HCT116 (cell line): ENCODE results near the gene GRID2. TPM values are rescaled to one million over a fixed set of nuclear protein-coding genes. Genes with fewer than 3 reads are reported as not detected.
A peak's percentile ranks its signal among the peaks of the same experiment; 100 is the strongest.

ENCODE experiments used
- ATAC-seq: fragments of 200-7000 bp; cut with Tn5 transposase; 2 replicates; pipeline ENCODE4 v1.9.1; 2020; ENCODE audit warnings: mild to moderate bottlenecking, moderate library complexity
- BruUV-seq: library from RNA; stranded (reverse); fragments of 400-500 nt; replicated peaks from 2 replicates; lab custom pipeline; 2021; lab: Mats Ljungman, UMichigan
- CTCF ChIA-PET: fragments of 300-600 bp; sonication (Branson Sonifier 250); formaldehyde crosslinking; loops from one replicate; lab custom pipeline; 2021; ENCODE audit warnings: antibody characterized with exemption; lab: Charles Lee
- POLR2A ChIA-PET: fragments of 300-600, 350-600 bp; sonication (Branson Sonifier 250); formaldehyde crosslinking; loops from one replicate; lab custom pipeline; 2021; ENCODE audit warnings: antibody characterized with exemption; lab: Charles Lee
- RAD21 ChIA-PET, 2 experiments: fragments of 300-600 bp; sonication (Branson Sonifier 250); formaldehyde crosslinking; loops; one replicate each; lab custom pipeline; 2023; ENCODE audit warnings: low total read pairs in 2 of 2; ENCODE audit not compliant: uncharacterized antibody in 2 of 2, unreplicated experiment in 2 of 2, low non-redundant PET in 1 of 2; lab: Charles Lee
- DNase-seq: peaks from one replicate; pipeline ENCODE4 v3.0.0-alpha.2; 2010; ENCODE audit warnings: low read depth, low spot score
- H2AFZ ChIP-seq: fragments of 200-600 bp; shearing (Covaris generic), sonication (generic); 2 replicates; pipeline ENCODE4 v1.6.1; 2017; ENCODE audit warnings: low read depth, mixed run types, mixed read lengths, antibody characterized with exemption, low read length; ENCODE audit not compliant: poor library complexity, severe bottlenecking
- H3K27ac ChIP-seq: 2 replicates; pipeline ENCODE4 v1.5.1; 2012; ENCODE audit warnings: low read depth, low read length
- H3K27me3 ChIP-seq: fragments of 200-600 bp; sonication (generic); 2 replicates; pipeline ENCODE4 v1.6.1; 2016; ENCODE audit warnings: mixed run types, low read length, mixed read lengths; ENCODE audit not compliant: insufficient read depth
- H3K36me3 ChIP-seq, 2 experiments: fragments of 200-500 bp in 1 of 2; fragments of 200-600 bp in 1 of 2; sonication (Bioruptor generic) in 1 of 2; sonication (generic) in 1 of 2; 2 replicates each; pipeline versions ENCODE4 v1.5.1 to v1.6.1; 2014 to 2016; ENCODE audit warnings: low read length in 2 of 2, inconsistent platforms in 1 of 2, mixed read lengths in 1 of 2, mixed run types in 1 of 2; ENCODE audit not compliant: insufficient read depth in 2 of 2, control insufficient read depth in 1 of 2
- H3K4me1 ChIP-seq, 2 experiments: fragments of 200-600 bp in 1 of 2; sonication (generic) in 1 of 2; 2 replicates each; pipeline versions ENCODE4 v1.5.1 to v1.6.1; 2012 to 2017; ENCODE audit warnings: low read length in 2 of 2, inconsistent platforms in 1 of 2, mild to moderate bottlenecking in 1 of 2, mixed read lengths in 1 of 2, mixed run types in 1 of 2, moderate library complexity in 1 of 2; ENCODE audit not compliant: insufficient read depth in 2 of 2, control insufficient read depth in 1 of 2
- H3K4me2 ChIP-seq: fragments of 200-600 bp; sonication (generic); 2 replicates; pipeline ENCODE4 v1.6.1; 2017; ENCODE audit warnings: mixed run types, low read length, mixed read lengths
- H3K4me3 ChIP-seq, 2 experiments: fragments of 200-600 bp in 1 of 2; sonication (generic) in 1 of 2; replicated peaks in 1 of 2; 2 replicates each; pipeline ENCODE4 v1.5.1; 2011 to 2016; ENCODE audit warnings: low read length in 2 of 2, control low read depth in 1 of 2, low read depth in 1 of 2, mild to moderate bottlenecking in 1 of 2, mixed read lengths in 1 of 2, mixed run types in 1 of 2
- H3K79me2 ChIP-seq: fragments of 200-600 bp; sonication (generic); 2 replicates; pipeline ENCODE4 v1.6.1; 2017; ENCODE audit warnings: mild to moderate bottlenecking, mixed run types, low read length, moderate library complexity, mixed read lengths; ENCODE audit not compliant: insufficient read depth
- H3K9ac ChIP-seq: fragments of 200-600 bp; sonication (generic); 2 replicates; pipeline ENCODE4 v1.6.1; 2016; ENCODE audit warnings: low read length, mixed read lengths
- H3K9me2 ChIP-seq: fragments of 200-600 bp; sonication (generic), shearing (Covaris generic); 2 replicates; pipeline ENCODE4 v1.6.1; 2017; ENCODE audit warnings: mixed run types, mild to moderate bottlenecking, moderate library complexity; ENCODE audit not compliant: insufficient read depth
- H3K9me3 ChIP-seq, 2 experiments: fragments of 200-500 bp in 1 of 2; fragments of 200-600 bp in 1 of 2; sonication (Bioruptor generic) in 1 of 2; sonication (generic) in 1 of 2; 2 replicates each; pipeline ENCODE4 v1.6.1; 2014 to 2017; ENCODE audit warnings: low read length in 2 of 2, mixed read lengths in 2 of 2, inconsistent platforms in 1 of 2, low read depth in 1 of 2, mild to moderate bottlenecking in 1 of 2, mixed run types in 1 of 2, moderate library complexity in 1 of 2; ENCODE audit not compliant: control insufficient read depth in 1 of 2, insufficient read depth in 1 of 2
- H4K20me1 ChIP-seq: fragments of 200-600 bp; sonication (generic), shearing (Covaris generic); 2 replicates; pipeline ENCODE4 v1.6.1; 2017; ENCODE audit warnings: mixed run types, mild to moderate bottlenecking, moderate library complexity; ENCODE audit not compliant: insufficient read depth
- ATF3 ChIP-seq: IDR thresholded peaks from 2 replicates; pipeline ENCODE4 v1.6.1; 2012
- CEBPB ChIP-seq: IDR thresholded peaks from 2 replicates; pipeline ENCODE4 v1.6.1; 2012; ENCODE audit warnings: low read depth
- CTCF ChIP-seq, 3 experiments: fragments of 200-600 bp in 1 of 3; sonication (generic) in 1 of 3; IDR thresholded peaks in 2 of 3; conservative IDR thresholded peaks in 1 of 3; 2 replicates each; pipeline ENCODE4 v1.5.1; 2012 to 2017; ENCODE audit warnings: low read depth in 2 of 3, low read length in 2 of 3, antibody characterized with exemption in 1 of 3, borderline replicate concordance in 1 of 3, control low read depth in 1 of 3, mild to moderate bottlenecking in 1 of 3, mixed read lengths in 1 of 3, mixed run types in 1 of 3, moderate library complexity in 1 of 3; ENCODE audit not compliant: insufficient read depth in 1 of 3
- EGR1 ChIP-seq: IDR thresholded peaks from 2 replicates; pipeline ENCODE4 v1.6.1; 2012; ENCODE audit warnings: low read depth
- EZH2 ChIP-seq: fragments of 200-600 bp; sonication (generic); IDR thresholded peaks from 2 replicates; pipeline ENCODE4 v1.6.1; 2017; ENCODE audit warnings: antibody characterized with exemption, mixed run types
- EZH2phosphoT487 ChIP-seq: fragments of 200-600 bp; IDR thresholded peaks from 2 replicates; pipeline ENCODE4 v1.6.1; 2018; ENCODE audit warnings: antibody characterized with exemption, borderline replicate concordance
- FOSL1 ChIP-seq: IDR thresholded peaks from 2 replicates; pipeline ENCODE4 v1.6.1; 2012; ENCODE audit warnings: low read depth
- JUND ChIP-seq: IDR thresholded peaks from 2 replicates; pipeline ENCODE4 v1.6.1; 2012
- MAX ChIP-seq: IDR thresholded peaks from 2 replicates; pipeline ENCODE4 v1.6.1; 2012
- RAD21 ChIP-seq: IDR thresholded peaks from 2 replicates; pipeline ENCODE4 v1.6.1; 2012; ENCODE audit warnings: low read depth, mild to moderate bottlenecking
- SIN3A ChIP-seq: IDR thresholded peaks from 2 replicates; pipeline ENCODE4 v1.6.1; 2012; ENCODE audit warnings: low read depth
- SP1 ChIP-seq: IDR thresholded peaks from 2 replicates; pipeline ENCODE4 v1.6.1; 2012; ENCODE audit warnings: low read depth
- SRF ChIP-seq: IDR thresholded peaks from 2 replicates; pipeline ENCODE4 v1.6.1; 2012; ENCODE audit warnings: low read depth
- ZFX ChIP-seq: fragments of 450-650 bp; IDR thresholded peaks from 2 replicates; pipeline ENCODE4 v1.6.1; 2017
- ZNF274 ChIP-seq: fragments of 200-500 bp; sonication (Bioruptor generic); IDR thresholded peaks from 2 replicates; pipeline ENCODE4 v1.6.1; 2014; ENCODE audit warnings: mild to moderate bottlenecking, low read depth, low read length, inconsistent platforms
- intact Hi-C: fragments of 100-400 bp; cut with micrococcal nuclease; formaldehyde crosslinking; loops from 2 replicates; pipeline ENCODE4 v1.10.0; 2022
- total RNA-seq: library from RNA; stranded (reverse); gene quantifications from one replicate; pipeline ENCODE4 v1.2.1, GENCODE V29; 2021; ENCODE audit not compliant: unreplicated experiment

GRID2 gene
- total RNA-seq, 1 experiment from 2014 or later: not detected

- H3K36me3 ChIP-seq: no peaks in the 10 kb centered on the region
- TF ChIP-seq SIN3A (no peak), RAD21 (peak; percentile 87), EZH2 (no peak), ATF3 (no peak), ZNF274 (no peak), EZH2phosphoT487 (no peak), SRF (no peak), MAX (no peak), SP1 (no peak), EGR1 (no peak), ZFX (no peak), CTCF (IDR thresholded peaks at IDR 0.05 in 2 of 3, conservative IDR thresholded peaks at IDR 0.05 in 1 of 3; ENCODE audit: borderline replicate concordance in 1 of 3, insufficient read depth in 1 of 3, low read depth in 2 of 3, low read length in 2 of 3) (peak; percentile 78 to 88 (median 80)), FOSL1 (no peak), CEBPB (no peak), JUND (no peak)
- H3K9me2 ChIP-seq: no peaks in the 10 kb centered on the region
- no peak overlapping the region for H3K9ac ChIP-seq
- H3K4me1 ChIP-seq: no peaks in the 10 kb centered on the region
- DNase-seq (peak; percentile 55), ATAC-seq (peak; percentile 86)
- H3K27ac ChIP-seq: no peak overlapping the region
- peak overlapping the region; percentile 90 for H2AFZ ChIP-seq
- ChIA-PET CTCF (interaction anchor here (1.0 to 1.3 kb wide), 3 partner anchors 335 to 615 kb away, joined by 3 to 4 read pairs (median 4); no protein-coding TSS in a partner anchor), POLR2A (no interaction called here), RAD21 (interaction anchor here in 1 of 2 experiments (1.4 kb wide), 1 partner anchor 337 kb away, joined by 3 read pairs; no protein-coding TSS in a partner anchor)
- H3K27me3 ChIP-seq: no peaks in the 10 kb centered on the region
- H4K20me1 ChIP-seq: no peaks in the 10 kb centered on the region
- no peaks in the 10 kb centered on the region for H3K9me3 ChIP-seq
- intact Hi-C loops: loop anchor here (1.0 to 10.0 kb wide), 7 partner anchors 336 to 1333 kb away; no protein-coding TSS in a partner anchor
- no TSS peak for BruUV-seq
- no peak overlapping the region for H3K4me3 ChIP-seq
- H3K79me2 ChIP-seq: no peaks in the 10 kb centered on the region
- H3K4me2 ChIP-seq: no peak overlapping the region
Observed at GRCh38 chr4:93791570-93792195, 1487.9 kb downstream of the GRID2 start.
